Occipital lobe (tissue), 2 donors: ENCODE measurements around the gene DNAJA4. TPM values are rescaled to one million over a fixed set of nuclear protein-coding genes. Genes with fewer than 3 reads are reported as not detected.

Source experiments
- DNase-seq: peaks from one replicate; lab custom pipeline; 2025; lab: John Stamatoyannopoulos, UW
- total RNA-seq: library from RNA; depleted of rRNA; stranded (reverse); fragments of >200 nt; gene quantifications from one replicate; pipeline ENCODE4 v1.2.3, GENCODE V29; 2014

The DNAJA4 gene
- total RNA-seq, 1 donor from 2014 or later: 30.4 TPM

- no peak for DNase-seq
These were observed 11.9 kb downstream of the DNAJA4 start for GRCh38 chr15:78276064-78276943.

GRCh38 chr15:78280319-78281072 is 16.1 kb downstream of the DNAJA4 start:
- no peak for DNase-seq

GRCh38 chr15:78282324-78282723 is 18.0 kb downstream of the DNAJA4 start:
- DNase-seq: no peak

- DNase-seq: no peak
These were observed 20.4 kb downstream of the DNAJA4 start for GRCh38 chr15:78284758-78285157.

- no peak for DNase-seq
These were observed 25.9 kb downstream of the DNAJA4 start for GRCh38 chr15:78290222-78290621.

- DNase-seq: no peak
These were observed 26.7 kb downstream of the DNAJA4 start for GRCh38 chr15:78291052-78291451.

GRCh38 chr15:78291698-78292097 is 27.3 kb downstream of the DNAJA4 start:
- DNase-seq: no peak

GRCh38 chr15:78292219-78292618 is 27.9 kb downstream of the DNAJA4 start:
- DNase-seq: no peak

GRCh38 chr15:78299101-78299930 is 35.0 kb downstream of the DNAJA4 start, which contains the start of gene SKIC8:
Gene SKIC8, minus strand, starts transcription at chr15:78299609. Its CDS starts 3,923 bp downstream, at chr15:78295686.
- DNase-seq: peak; percentile 86

GRCh38 chr15:78301326-78301725 is 37.0 kb downstream of the DNAJA4 start:
- no peak for DNase-seq

GRCh38 chr15:78301828-78302227 is 37.5 kb downstream of the DNAJA4 start:
- no peak for DNase-seq

GRCh38 chr15:78302579-78303312 is 38.4 kb downstream of the DNAJA4 start:
- no peak for DNase-seq

GRCh38 chr15:78304216-78305066 is 40.1 kb downstream of the DNAJA4 start:
- no peak for DNase-seq

- DNase-seq: no peak
These were observed 41.9 kb downstream of the DNAJA4 start for GRCh38 chr15:78306176-78306774.

- no peak for DNase-seq
These were observed 43.6 kb downstream of the DNAJA4 start for GRCh38 chr15:78307976-78308375.

GRCh38 chr15:78308422-78309032 is 44.2 kb downstream of the DNAJA4 start:
- peak; percentile 31 for DNase-seq

GRCh38 chr15:78311292-78311691 is 46.9 kb downstream of the DNAJA4 start:
- DNase-seq: no peak

- DNase-seq: no peak
These were observed 48.2 kb downstream of the DNAJA4 start for GRCh38 chr15:78312536-78312935.

- DNase-seq: no peak
These were observed 48.6 kb downstream of the DNAJA4 start for GRCh38 chr15:78312957-78313356.
